T47D (cell line): ENCODE results near the gene PPBP.
"Not testable (repeated sequence)": the region's sequence is repeated elsewhere in the genome, so short reads cannot be mapped to it uniquely, and the experiment has no call there.

Experiments
- DNase-seq, 2 experiments: peaks; one replicate each; pipeline versions ENCODE4 v3.0.0 to v3.0.0-alpha.2; 2011 to 2012; ENCODE audit warnings: low read depth in 1 of 2, low spot score in 1 of 2
- JUND ChIP-seq: IDR thresholded peaks from 2 replicates; pipeline ENCODE4 v1.6.1; 2012; ENCODE audit warnings: low read depth
- in situ Hi-C: cut with HindIII; loops from 2 replicates; pipeline ENCODE4 v1.10.0; 2016; ENCODE audit warnings: low sequenced_read_pairs, low pct_unique_long_range_greater_than_20kb

PPBP gene

GRCh38 chr4:73989031-73989430 is 1.0 kb upstream of the PPBP start:
- TF ChIP-seq JUND = no peak
- DNase-seq = no peak
- in situ Hi-C loops = no loop called here

- no peak for TF ChIP-seq JUND
- in situ Hi-C loops = no loop called here
- no peak for DNase-seq
These were observed 2.5 kb downstream of the PPBP start for GRCh38 chr4:73985528-73985852.

- DNase-seq = no peak
- in situ Hi-C loops = no loop called here
- TF ChIP-seq JUND = no peak
These were observed 3.1 kb downstream of the PPBP start for GRCh38 chr4:73984736-73985527.

- in situ Hi-C loops, DNase-seq: not testable (repeated sequence)
These were observed 6.8 kb downstream of the PPBP start for GRCh38 chr4:73981175-73981574.

GRCh38 chr4:73979407-73979957 is 8.5 kb downstream of the PPBP start:
- in situ Hi-C loops = no loop called here
- DNase-seq = no peak
- no peak for TF ChIP-seq JUND

GRCh38 chr4:73978886-73979285 is 9.1 kb downstream of the PPBP start:
- DNase-seq = no peak
- no peak for TF ChIP-seq JUND
- in situ Hi-C loops = no loop called here

- in situ Hi-C loops = no loop called here
- TF ChIP-seq JUND = no peak
- DNase-seq = no peak
These were observed 11.3 kb downstream of the PPBP start for GRCh38 chr4:73976716-73977115.

GRCh38 chr4:73976217-73976616 is 11.8 kb downstream of the PPBP start:
- DNase-seq = no peak
- no peak for TF ChIP-seq JUND

GRCh38 chr4:73974352-73974751 is 13.6 kb downstream of the PPBP start:
- in situ Hi-C loops = no loop called here
- no peak for TF ChIP-seq JUND
- no peak for DNase-seq

More at GRCh38 chr4:73976217-73976616, 11.8 kb downstream of the PPBP start:
- in situ Hi-C loops = no loop called here

- TF ChIP-seq JUND = no peak
- in situ Hi-C loops = no loop called here
- no peak for DNase-seq
These were observed 17.0 kb downstream of the PPBP start for GRCh38 chr4:73970945-73971344.

- DNase-seq = no peak
- in situ Hi-C loops = no loop called here
- no peak for TF ChIP-seq JUND
These were observed 18.0 kb downstream of the PPBP start for GRCh38 chr4:73970011-73970410.

- in situ Hi-C loops = no loop called here
- DNase-seq = no peak
- TF ChIP-seq JUND = no peak
These were observed 20.1 kb downstream of the PPBP start for GRCh38 chr4:73967866-73968265.

- peak in 1 of 2 experiments; percentile 10 for DNase-seq
- no peak for TF ChIP-seq JUND
- in situ Hi-C loops = no loop called here
These were observed 23.0 kb downstream of the PPBP start for GRCh38 chr4:73964862-73965611.
